Type B pancreatic cell (in vitro differentiated cells): ENCODE data around the gene TMEM163. TPM values are rescaled to one million over a fixed set of nuclear protein-coding genes. Genes with fewer than 3 reads are reported as not detected.

ENCODE experiments used
- DNase-seq: peaks from one replicate; pipeline ENCODE4 v3.0.0; 2021; ENCODE audit warnings: mixed read lengths; ENCODE audit not compliant: unreplicated experiment; ENCODE audit errors: extremely low spot score
- H3K27ac Mint-ChIP-seq: 2 replicates; pipeline ENCODE4 v1.8.0; 2021; ENCODE audit warnings: mild to moderate bottlenecking, mixed read lengths
- H3K27me3 Mint-ChIP-seq: 2 replicates; pipeline ENCODE4 v1.8.0; 2021; ENCODE audit warnings: mixed read lengths
- H3K36me3 Mint-ChIP-seq: 2 replicates; pipeline ENCODE4 v1.8.0; 2021; ENCODE audit warnings: mixed read lengths
- H3K4me1 Mint-ChIP-seq: one replicate; pipeline ENCODE4 v1.8.0; 2021; ENCODE audit warnings: mixed read lengths; ENCODE audit not compliant: unreplicated experiment
- H3K4me3 Mint-ChIP-seq: 2 replicates; pipeline ENCODE4 v1.8.0; 2021; ENCODE audit warnings: mild to moderate bottlenecking, mixed read lengths
- H3K9me3 Mint-ChIP-seq: 2 replicates; pipeline ENCODE4 v1.8.0; 2021; ENCODE audit warnings: mixed read lengths
- total RNA-seq: library from RNA; stranded (reverse); gene quantifications from 2 replicates; pipeline ENCODE4 v1.2.1, GENCODE V29; 2021; ENCODE audit warnings: low replicate concordance
- TF ChIP-seq, protein P1 (sequence below): fragments of 200-600 bp; sonication (generic); conservative IDR thresholded peaks from 2 replicates; pipeline ENCODE4 v1.5.0; 2021; ENCODE audit warnings: antibody characterized with exemption, mild to moderate bottlenecking

TMEM163 gene
- total RNA-seq, 1 donor from 2014 or later: 4.0 TPM

DNA sequence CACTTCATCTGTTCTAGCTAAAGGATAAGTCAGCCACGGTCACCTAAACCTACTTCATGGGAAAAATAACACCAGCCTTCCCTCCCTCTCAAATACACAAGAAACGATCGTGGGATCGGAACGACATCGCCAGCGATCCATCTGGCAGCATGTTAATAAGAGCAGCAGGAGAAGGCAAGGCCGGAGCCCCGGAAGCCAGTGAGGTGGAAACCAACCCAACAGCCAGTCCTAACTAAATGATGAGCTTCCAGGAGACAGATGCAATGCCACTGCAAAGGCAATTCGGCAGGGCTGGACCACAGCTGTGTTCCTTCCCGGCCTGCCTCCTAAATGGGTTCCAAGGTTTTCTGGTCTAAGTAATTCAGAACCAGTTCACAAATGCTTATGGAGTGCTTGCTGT lies 117.5 kb downstream of the TMEM163 start:
- H3K27me3 Mint-ChIP-seq: peaks cover 9% of the 10 kb centered on the region
- no peaks in the 10 kb centered on the region for H3K36me3 Mint-ChIP-seq
- H3K27ac Mint-ChIP-seq: no peak overlapping the region
- no peak overlapping the region for H3K4me3 Mint-ChIP-seq
- H3K9me3 Mint-ChIP-seq: no peaks in the 10 kb centered on the region
- H3K4me1 Mint-ChIP-seq: peaks cover 5% of the 10 kb centered on the region
- TF ChIP-seq, protein P1, sequence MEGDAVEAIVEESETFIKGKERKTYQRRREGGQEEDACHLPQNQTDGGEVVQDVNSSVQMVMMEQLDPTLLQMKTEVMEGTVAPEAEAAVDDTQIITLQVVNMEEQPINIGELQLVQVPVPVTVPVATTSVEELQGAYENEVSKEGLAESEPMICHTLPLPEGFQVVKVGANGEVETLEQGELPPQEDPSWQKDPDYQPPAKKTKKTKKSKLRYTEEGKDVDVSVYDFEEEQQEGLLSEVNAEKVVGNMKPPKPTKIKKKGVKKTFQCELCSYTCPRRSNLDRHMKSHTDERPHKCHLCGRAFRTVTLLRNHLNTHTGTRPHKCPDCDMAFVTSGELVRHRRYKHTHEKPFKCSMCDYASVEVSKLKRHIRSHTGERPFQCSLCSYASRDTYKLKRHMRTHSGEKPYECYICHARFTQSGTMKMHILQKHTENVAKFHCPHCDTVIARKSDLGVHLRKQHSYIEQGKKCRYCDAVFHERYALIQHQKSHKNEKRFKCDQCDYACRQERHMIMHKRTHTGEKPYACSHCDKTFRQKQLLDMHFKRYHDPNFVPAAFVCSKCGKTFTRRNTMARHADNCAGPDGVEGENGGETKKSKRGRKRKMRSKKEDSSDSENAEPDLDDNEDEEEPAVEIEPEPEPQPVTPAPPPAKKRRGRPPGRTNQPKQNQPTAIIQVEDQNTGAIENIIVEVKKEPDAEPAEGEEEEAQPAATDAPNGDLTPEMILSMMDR: no peak
- DNase-seq: no peak

DNA sequence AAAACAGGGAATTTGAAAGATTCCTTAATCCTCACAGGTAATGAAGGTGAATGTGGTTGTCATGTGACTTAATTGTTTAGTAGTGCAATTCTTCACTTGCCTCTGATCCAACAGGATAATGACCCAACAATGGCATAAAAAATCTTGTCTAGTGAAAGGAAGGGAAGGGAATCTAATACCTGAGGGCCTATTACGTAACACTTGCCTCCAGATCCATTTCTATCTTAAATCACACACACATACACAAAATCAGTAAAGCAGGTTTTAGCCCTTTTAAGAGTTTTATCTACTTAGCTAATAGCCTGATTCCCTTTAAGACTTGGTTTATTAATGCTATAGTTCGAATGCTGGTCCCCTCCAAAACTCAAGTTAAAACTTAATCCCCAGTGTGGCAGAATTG lies 118.6 kb downstream of the TMEM163 start:
- no peak for DNase-seq
- H3K4me3 Mint-ChIP-seq: no peak overlapping the region
- no peaks in the 10 kb centered on the region for H3K36me3 Mint-ChIP-seq
- no peak overlapping the region for H3K27ac Mint-ChIP-seq
- no peaks in the 10 kb centered on the region for H3K9me3 Mint-ChIP-seq
- H3K4me1 Mint-ChIP-seq: peaks cover 5% of the 10 kb centered on the region
- H3K27me3 Mint-ChIP-seq: peaks cover 9% of the 10 kb centered on the region
- TF ChIP-seq, protein P1: no peak

GRCh38 chr2:134599236-134599635 lies 119.6 kb downstream of the TMEM163 start:
- Mint-ChIP-seq H3K4me1 (peaks cover 4% of the 10 kb centered on the region), H3K27ac (no peak overlapping the region)
- TF ChIP-seq, protein P1: no peak

DNA sequence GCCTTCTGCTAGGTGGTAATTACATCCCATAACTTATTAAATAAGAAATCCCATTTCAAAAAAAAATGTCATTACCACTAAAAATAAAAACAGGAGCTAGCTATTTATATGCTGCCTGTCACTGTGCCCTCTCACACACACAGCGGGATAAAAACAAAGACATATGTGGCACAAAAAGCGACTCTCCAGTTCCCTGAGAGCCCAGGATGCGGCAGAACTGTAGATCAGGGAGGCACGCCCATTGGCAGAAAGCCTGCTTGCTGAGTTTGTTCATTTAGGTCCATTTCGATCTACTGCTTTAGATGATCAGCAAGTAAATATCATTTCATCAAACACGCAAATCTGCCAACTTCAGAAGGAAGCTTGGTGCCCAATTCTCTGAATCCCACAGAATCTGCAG lies 124.4 kb downstream of the TMEM163 start:
- no peak overlapping the region for H3K27ac Mint-ChIP-seq
- H3K36me3 Mint-ChIP-seq: no peaks in the 10 kb centered on the region
- TF ChIP-seq, protein P1: no peak
- no peaks in the 10 kb centered on the region for H3K27me3 Mint-ChIP-seq
- DNase-seq: no peak
- H3K9me3 Mint-ChIP-seq: peaks cover 7% of the 10 kb centered on the region
- H3K4me3 Mint-ChIP-seq: no peak overlapping the region
- no peaks in the 10 kb centered on the region for H3K4me1 Mint-ChIP-seq

More at GRCh38 chr2:134599236-134599635, 119.6 kb downstream of the TMEM163 start:
- Mint-ChIP-seq H3K4me3 (no peak overlapping the region), H3K36me3 (no peaks in the 10 kb centered on the region), H3K27me3 (peaks cover 9% of the 10 kb centered on the region), H3K9me3 (no peaks in the 10 kb centered on the region)
- DNase-seq: no peak

- no peak for DNase-seq
- TF ChIP-seq, protein P1: no peak
- Mint-ChIP-seq H3K9me3 (peaks cover 11% of the 10 kb centered on the region), H3K4me3 (no peak overlapping the region), H3K27me3 (no peaks in the 10 kb centered on the region), H3K36me3 (no peaks in the 10 kb centered on the region), H3K4me1 (no peaks in the 10 kb centered on the region), H3K27ac (no peak overlapping the region)
Measured at GRCh38 chr2:134593519-134593918, 125.3 kb downstream of the TMEM163 start.

- no peak overlapping the region for H3K4me3 Mint-ChIP-seq
- no peaks in the 10 kb centered on the region for H3K27me3 Mint-ChIP-seq
- DNase-seq: no peak
- no peaks in the 10 kb centered on the region for H3K36me3 Mint-ChIP-seq
- TF ChIP-seq, protein P1: no peak
- no peak overlapping the region for H3K27ac Mint-ChIP-seq
- no peaks in the 10 kb centered on the region for H3K4me1 Mint-ChIP-seq
- peaks cover 15% of the 10 kb centered on the region for H3K9me3 Mint-ChIP-seq
Measured at GRCh38 chr2:134592377-134592776, 126.4 kb downstream of the TMEM163 start.
